GM19025 (cell line): ENCODE data around the gene STPG2.

Experiments used
- ATAC-seq: cut with Tn5 transposase; IDR thresholded peaks from one replicate; pipeline ENCODE4 v1.9.1; 2021; ENCODE audit warnings: mild to moderate bottlenecking, low read depth, moderate library complexity; ENCODE audit not compliant: unreplicated experiment

The STPG2 gene

DNA sequence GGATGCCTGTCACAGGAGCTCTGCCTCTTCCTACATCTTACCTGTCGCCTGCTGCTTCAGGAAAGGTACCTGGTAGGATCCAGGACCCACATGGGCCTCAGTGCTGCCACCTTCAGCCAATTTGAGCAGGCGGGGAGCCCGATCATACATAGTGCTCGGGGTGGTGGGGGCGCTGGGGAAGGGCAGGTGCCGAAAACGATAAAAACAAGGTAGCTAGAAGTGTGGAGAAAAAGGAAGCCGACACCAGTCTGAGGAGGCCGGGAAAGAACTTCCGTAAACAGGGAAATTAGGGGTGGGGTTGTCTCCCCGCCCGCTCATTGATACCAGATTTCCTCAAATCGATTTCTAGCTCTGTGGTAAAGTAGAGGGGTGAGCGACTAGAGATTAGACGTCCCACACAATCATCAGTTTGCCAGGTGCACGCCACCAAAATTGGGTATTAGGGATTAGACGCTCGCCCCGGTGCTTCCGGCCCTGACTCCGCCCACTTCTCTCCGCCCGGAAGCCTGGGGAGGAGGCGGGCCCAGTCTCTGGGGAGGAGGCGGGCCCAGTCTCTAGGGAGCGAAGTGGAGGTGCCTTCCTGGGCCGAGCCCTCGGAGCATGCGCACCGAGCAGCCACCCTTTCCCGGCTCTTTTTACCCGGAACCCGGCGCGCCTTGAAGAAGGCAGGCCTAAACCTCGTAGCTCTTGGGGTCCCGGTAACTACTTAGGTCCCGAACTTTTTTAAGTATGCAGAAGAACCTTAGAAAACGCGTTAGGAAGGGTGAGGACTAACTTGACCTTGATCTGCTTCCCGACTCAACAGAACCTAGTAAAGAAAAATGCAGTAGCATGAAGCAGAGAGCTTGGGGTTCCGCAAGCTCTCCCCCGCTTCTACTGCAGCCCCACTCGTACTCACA lies at the start of gene STPG2:
Gene STPG2, minus strand, starts transcription at position 476 of the 899 bp plus-strand sequence.
- ATAC-seq: peak; percentile 96

GRCh38 chr4:98185279-98185678 lies 42.0 kb upstream of the STPG2 start:
- ATAC-seq: no peak

GRCh38 chr4:98181809-98182208 lies 38.5 kb upstream of the STPG2 start:
- no peak for ATAC-seq

DNA sequence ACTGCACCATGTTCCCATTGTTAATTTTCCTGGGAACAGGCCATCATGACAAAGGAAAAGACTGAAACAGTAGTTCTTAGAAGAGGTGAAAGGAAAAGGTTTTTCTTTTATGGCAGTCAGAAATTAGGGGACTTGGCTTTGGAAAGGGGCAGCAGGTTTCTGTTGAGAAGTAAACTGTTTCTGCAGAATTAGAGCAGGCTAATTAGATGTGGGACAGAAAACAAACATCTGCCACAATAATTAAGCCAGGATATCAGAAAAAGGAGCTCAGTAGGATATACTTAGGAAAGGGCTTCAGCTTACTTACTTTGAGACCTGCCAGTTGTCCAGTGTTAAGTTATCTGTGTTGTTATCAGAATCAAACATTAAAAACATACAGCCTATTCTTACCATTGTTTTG lies 36.7 kb upstream of the STPG2 start:
- no peak for ATAC-seq

- ATAC-seq: no peak
These were observed 33.3 kb upstream of the STPG2 start for GRCh38 chr4:98176531-98176930.

DNA sequence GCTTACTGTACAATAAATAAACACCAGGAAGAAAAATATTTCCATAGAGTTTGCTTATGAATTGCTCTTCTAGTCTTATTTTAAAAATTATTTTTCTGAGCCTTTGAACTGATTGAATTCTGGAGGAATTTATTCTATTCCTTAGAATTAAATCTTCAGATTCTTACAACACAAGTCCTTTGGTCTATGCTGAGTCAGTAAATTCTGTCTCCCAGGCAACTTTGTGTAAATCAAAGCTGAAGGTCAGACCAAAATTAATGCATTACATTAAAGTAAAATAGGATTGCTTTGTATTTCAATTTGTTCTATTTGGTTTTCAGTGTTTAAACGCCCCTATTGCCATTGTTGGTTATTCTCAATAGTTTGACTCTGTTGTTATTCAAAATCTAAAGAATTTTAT lies 26.8 kb upstream of the STPG2 start:
- ATAC-seq: no peak

GRCh38 chr4:98166731-98167041 lies 23.4 kb upstream of the STPG2 start:
- ATAC-seq: no peak

GRCh38 chr4:98166025-98166730 lies 22.9 kb upstream of the STPG2 start:
- ATAC-seq: no peak

GRCh38 chr4:98162696-98163095 lies 19.4 kb upstream of the STPG2 start:
- no peak for ATAC-seq

DNA sequence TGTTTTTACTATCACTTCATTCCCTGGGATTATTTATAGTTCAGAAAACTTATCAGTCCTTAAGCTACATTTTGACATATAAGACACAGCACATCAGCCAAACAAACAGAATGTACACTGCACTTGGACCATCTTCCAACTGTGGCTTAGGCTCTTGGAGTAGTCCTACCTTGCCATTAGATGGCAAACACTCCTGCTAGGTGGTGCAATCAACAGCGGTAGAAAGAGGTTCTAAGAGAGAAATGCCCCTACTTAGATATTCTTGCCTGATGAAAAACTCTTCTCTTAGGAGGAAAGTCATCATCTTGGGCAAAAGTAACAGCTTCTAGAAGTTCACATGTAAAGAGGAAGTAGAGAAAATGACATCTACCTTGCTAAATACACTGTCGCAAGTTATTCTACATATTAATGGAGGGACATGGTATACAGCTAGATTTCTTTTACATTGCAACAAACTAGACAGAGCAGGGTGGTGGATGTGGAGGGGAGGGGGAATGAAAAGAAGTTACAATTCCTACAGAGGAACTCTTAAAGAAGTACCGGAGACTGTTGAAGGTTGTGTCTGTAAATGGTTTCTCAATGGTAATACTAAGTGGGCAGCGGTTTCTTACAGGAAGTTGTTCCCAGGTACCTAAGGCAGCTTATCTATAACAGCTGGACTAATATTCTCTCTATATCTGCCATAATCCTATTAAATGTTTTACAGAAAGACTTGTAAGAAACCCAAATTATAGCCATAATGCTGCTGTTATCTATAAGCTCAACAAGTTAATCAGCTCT lies 8.1 kb upstream of the STPG2 start:
- no peak for ATAC-seq

GRCh38 chr4:98150092-98150761 lies 7.0 kb upstream of the STPG2 start:
- ATAC-seq: no peak

DNA sequence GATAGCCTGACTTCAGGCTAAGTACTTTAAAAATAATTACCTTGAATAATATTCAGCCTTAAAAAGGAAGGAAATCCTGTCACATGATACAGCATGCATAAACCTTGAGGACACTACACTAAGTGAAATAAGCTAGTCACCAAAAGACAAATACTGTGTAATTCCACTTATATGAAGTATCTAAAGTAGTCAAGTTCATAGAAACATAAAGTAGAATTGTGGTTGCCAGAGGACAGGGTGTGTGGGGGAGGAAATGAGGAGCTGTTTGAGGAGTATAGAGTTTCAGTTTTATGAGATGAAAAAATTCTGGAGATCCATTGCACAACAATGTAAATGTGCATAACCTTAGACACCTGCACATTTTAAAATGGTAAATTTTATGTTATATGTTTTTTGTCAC lies 5.6 kb upstream of the STPG2 start:
- ATAC-seq: no peak

- no peak for ATAC-seq
These were observed 17.1 kb downstream of the STPG2 start for GRCh38 chr4:98126141-98126540.

DNA sequence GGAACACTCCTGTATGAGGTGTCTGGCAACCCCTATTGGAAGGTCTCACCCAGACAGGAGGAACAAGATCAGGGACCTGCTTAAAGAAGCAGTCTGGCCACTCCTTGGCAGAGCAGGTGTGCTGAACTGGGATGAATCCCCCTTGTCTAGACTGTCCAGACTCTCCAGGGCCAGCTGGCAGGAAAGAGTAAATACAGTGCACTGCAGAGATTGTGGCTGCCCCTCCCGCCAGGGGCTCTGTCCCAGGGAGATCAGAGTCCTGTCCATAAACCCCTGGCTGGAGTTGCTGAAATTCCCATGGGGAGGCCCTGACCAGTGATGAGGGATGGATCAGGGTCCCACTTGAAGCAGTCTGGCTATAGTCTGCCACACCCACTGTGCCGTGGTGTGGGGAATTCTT lies 17.7 kb downstream of the STPG2 start:
- ATAC-seq: no peak

DNA sequence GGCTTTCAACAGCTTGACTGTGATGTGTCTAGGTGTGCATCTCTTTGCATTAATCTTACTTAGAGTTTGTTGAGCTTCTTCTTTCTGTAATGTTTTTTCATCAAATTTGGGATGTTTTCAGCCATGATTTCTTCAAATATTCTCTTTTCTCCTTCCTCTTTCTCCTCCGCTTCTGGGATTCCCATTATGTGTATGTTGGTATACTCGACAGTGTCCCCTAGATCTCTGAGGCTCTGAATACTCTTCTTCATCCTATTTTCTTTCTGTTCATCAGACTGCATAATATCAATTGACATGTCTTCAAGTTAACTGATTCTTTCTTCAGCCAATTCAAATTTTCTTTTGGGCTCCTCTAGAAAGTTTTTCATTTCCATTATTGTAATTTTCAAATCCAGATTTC lies 25.9 kb downstream of the STPG2 start:
- ATAC-seq: no peak

GRCh38 chr4:98113012-98113411 lies 30.3 kb downstream of the STPG2 start:
- no peak for ATAC-seq

- ATAC-seq: no peak
These were observed 32.3 kb downstream of the STPG2 start for GRCh38 chr4:98110929-98111328.

DNA sequence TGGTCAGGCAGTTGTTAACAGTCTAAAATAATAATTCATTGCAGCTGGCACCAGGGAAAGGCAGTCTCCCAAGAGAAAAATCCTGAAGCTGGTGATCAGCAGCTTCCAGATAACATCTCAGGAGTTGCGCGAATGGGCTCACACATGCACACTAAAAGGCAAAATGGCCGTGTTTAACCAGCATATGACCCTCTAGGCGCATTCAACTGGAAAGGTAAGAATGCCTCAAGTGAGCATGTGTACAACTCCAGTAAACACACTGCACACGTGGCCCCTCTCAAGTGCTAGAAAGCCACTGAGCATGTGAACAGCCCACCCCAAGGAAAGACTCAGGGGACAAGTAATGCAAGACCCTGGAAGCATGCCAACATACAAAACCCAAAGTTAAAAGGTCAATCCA lies 33.1 kb downstream of the STPG2 start:
- no peak for ATAC-seq

GRCh38 chr4:98102660-98103059 lies 40.6 kb downstream of the STPG2 start:
- ATAC-seq: no peak

DNA sequence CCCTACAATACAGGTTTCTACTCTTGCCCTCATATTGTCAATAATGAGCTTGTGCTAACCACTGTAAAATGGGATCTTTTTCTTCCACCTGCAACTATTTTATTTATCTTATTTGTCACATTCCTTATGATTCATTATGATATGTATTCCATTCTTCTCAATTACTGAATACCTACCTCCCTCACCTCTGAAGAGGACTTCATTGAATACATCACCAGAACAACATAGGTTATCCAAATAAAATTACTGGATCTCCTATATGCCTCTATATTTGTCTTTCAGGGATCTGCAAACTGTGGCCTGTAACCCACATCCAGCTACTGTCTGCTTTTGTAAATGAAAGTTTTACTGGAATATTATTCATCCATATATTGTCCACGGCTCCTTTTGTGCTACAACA lies 41.3 kb downstream of the STPG2 start:
- no peak for ATAC-seq

GRCh38 chr4:98098764-98099163 lies 44.5 kb downstream of the STPG2 start:
- no peak for ATAC-seq
